Body of pancreas (tissue), 4 donors: ENCODE measurements around the gene NAB2.

Experiments used
- CTCF ChIP-seq, 7 experiments: fragments of 450-650 bp in 4 of 7; fragments of 200-600 bp in 3 of 7; sonication (generic) in 3 of 7; IDR thresholded peaks; one replicate each; pipeline ENCODE4 v1.5.1; 2016 to 2019; ENCODE audit warnings: antibody characterized with exemption in 7 of 7
- POLR2A ChIP-seq, 3 donors: fragments of 450-650 bp; IDR thresholded peaks; one replicate each; pipeline ENCODE4 v1.6.1; 2016; ENCODE audit warnings: antibody characterized with exemption in 3 of 3, mild to moderate bottlenecking in 2 of 3

- TF ChIP-seq CTCF (IDR thresholded peaks at IDR 0.05): no peak
- no peak for TF ChIP-seq POLR2A (IDR thresholded peaks at IDR 0.05)
These were observed 33.1 kb upstream of the NAB2 start for GRCh38 chr12:57055824-57056223.
